Measurements from ENCODE around the gene ITGA4. TPM values are rescaled to one million over a fixed set of nuclear protein-coding genes. Genes with fewer than 3 reads are reported as not detected.

The ITGA4 gene
- total and polyA plus RNA-seq, 8 donors, result 19.9 to 26.5 (median 24.4) TPM

DNA sequence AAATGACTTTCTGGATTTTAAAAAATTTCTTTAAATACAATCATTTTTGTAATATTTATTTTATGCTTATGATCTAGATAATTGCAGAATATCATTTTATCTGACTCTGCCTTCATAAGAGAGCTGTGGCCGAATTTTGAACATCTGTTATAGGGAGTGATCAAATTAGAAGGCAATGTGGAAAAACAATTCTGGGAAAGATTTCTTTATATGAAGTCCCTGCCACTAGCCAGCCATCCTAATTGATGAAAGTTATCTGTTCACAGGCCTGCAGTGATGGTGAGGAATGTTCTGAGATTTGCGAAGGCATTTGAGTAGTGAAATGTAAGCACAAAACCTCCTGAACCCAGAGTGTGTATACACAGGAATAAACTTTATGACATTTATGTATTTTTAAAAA lies 79.5 kb downstream of the ITGA4 start:
- TF ChIP-seq, protein P1, sequence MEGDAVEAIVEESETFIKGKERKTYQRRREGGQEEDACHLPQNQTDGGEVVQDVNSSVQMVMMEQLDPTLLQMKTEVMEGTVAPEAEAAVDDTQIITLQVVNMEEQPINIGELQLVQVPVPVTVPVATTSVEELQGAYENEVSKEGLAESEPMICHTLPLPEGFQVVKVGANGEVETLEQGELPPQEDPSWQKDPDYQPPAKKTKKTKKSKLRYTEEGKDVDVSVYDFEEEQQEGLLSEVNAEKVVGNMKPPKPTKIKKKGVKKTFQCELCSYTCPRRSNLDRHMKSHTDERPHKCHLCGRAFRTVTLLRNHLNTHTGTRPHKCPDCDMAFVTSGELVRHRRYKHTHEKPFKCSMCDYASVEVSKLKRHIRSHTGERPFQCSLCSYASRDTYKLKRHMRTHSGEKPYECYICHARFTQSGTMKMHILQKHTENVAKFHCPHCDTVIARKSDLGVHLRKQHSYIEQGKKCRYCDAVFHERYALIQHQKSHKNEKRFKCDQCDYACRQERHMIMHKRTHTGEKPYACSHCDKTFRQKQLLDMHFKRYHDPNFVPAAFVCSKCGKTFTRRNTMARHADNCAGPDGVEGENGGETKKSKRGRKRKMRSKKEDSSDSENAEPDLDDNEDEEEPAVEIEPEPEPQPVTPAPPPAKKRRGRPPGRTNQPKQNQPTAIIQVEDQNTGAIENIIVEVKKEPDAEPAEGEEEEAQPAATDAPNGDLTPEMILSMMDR (IDR thresholded peaks at IDR 0.05), result no peak
- DNase-seq (no peak), ATAC-seq (no peak)
- no peaks in the 10 kb centered on the region for H3K9me3 ChIP-seq
- intact Hi-C loops (cut with DNase I), result no loop called here
- H3K27me3 ChIP-seq, result no peaks in the 10 kb centered on the region
- no peak overlapping the region for H3K27ac ChIP-seq
- peaks cover 0 to 27% of the 10 kb centered on the region in 2 donors for H3K36me3 ChIP-seq
- no peak overlapping the region for H3K4me3 ChIP-seq
- H3K4me1 ChIP-seq, result no peaks in the 10 kb centered on the region

DNA sequence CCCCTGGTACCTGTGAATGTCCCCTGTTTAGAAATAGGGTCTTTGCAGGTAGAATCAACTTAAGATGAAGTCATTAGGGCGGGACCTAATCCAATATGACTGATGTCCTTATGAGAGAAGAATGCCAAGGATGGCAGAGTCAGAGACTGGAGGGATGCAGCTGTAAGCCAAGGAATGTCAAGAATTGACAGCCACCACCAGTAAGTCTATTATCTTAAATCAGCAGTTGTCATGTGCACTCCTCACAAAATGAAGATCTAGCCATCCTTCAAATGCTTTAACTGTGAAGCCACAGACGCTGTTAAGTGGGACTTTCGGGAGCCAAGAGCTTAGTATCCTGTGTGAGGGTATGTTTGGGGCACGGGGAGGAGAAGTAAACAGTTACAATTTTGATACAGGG lies 83.2 kb downstream of the ITGA4 start:
- no peak for DNase-seq
- Histone ChIP-seq H3K27me3 (no peaks in the 10 kb centered on the region), H3K36me3 (peaks cover 0 to 11% of the 10 kb centered on the region in 2 donors), H3K27ac (no peak overlapping the region), H3K4me3 (no peak overlapping the region), H3K4me1 (no peaks in the 10 kb centered on the region), H3K9me3 (no peaks in the 10 kb centered on the region)
- intact Hi-C loops (cut with DNase I), result no loop called here
- TF ChIP-seq, protein P1 (IDR thresholded peaks at IDR 0.05), result no peak
- ATAC-seq, result no peak

DNA sequence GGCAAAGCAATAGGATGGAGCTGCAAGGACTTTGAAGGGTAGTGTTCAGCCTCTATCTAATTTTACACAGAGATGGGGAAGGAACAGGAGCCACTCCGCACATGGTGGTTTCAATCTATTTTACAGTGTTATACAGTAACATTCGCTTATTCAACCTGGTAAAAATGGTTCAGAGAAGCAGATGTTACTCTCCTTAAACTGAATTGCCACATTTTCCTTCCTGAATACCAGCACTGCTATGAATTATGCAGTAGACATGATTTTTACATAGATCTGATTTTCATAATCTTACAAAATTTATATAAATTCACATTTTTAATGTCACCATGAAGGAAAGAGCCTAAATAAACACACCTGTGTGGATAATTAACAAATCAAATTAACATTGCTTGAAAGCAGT lies 85.0 kb downstream of the ITGA4 start:
- H3K27me3 ChIP-seq, result no peaks in the 10 kb centered on the region
- no peak for ATAC-seq
- TF ChIP-seq, protein P1 (IDR thresholded peaks at IDR 0.05), result no peak
- H3K4me1 ChIP-seq, result no peaks in the 10 kb centered on the region
- intact Hi-C loops (cut with DNase I), result no loop called here
- peaks cover 0 to 5% of the 10 kb centered on the region in 2 donors for H3K36me3 ChIP-seq
- H3K9me3 ChIP-seq, result no peaks in the 10 kb centered on the region
- H3K27ac ChIP-seq, result no peak overlapping the region
- no peak for DNase-seq
- H3K4me3 ChIP-seq, result no peak overlapping the region

DNA sequence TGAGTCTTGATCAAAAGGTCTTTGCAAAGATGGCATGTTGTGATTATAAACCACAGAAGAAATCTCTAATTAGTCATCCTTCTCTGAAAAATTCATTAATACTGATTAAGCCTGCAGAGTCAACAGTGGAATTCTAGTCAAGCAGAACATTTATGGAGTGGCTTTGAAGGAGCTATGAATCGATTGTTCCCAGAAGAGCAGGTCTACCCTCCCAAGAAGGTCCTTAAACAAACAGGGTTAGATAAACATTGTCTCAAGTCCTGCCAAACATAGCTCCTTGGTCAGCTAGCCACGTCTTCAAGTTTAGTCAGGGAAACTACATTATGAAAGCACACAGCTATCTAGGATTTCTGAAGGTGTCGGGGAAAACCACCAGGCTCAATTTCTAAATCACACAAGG lies 88.9 kb downstream of the ITGA4 start:
- TF ChIP-seq, protein P1 (IDR thresholded peaks at IDR 0.05), result no peak
- H3K4me1 ChIP-seq, result no peaks in the 10 kb centered on the region
- no peaks in the 10 kb centered on the region for H3K9me3 ChIP-seq
- intact Hi-C loops (cut with DNase I), result no loop called here
- H3K27ac ChIP-seq, result no peak overlapping the region
- peak; percentile 53 for ATAC-seq
- no peak overlapping the region for H3K4me3 ChIP-seq
- DNase-seq, result no peak
- no peaks in the 10 kb centered on the region for H3K36me3 ChIP-seq
- H3K27me3 ChIP-seq, result no peaks in the 10 kb centered on the region

DNA sequence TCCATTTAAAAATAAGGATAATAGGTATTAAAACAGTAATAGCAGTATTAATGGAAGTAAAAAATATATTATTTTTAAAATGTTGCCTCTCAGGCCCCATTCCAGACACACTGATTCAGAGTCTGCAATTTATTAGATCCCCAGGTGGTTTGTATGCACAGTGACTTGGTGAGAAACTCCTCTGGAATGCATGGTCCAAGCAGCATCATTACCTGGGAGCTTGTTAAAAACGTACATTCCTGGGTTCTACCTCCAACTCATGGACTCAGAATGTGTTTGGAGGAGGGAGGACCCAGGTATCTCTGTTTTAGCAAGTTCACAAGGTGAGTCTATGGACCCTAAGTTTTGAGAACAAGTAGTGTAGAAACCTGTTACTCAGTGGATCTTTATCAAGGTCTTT lies 95.6 kb downstream of the ITGA4 start:
- Histone ChIP-seq H3K4me1 (no peaks in the 10 kb centered on the region), H3K4me3 (no peak overlapping the region), H3K27ac (no peak overlapping the region), H3K9me3 (no peaks in the 10 kb centered on the region), H3K36me3 (no peaks in the 10 kb centered on the region), H3K27me3 (no peaks in the 10 kb centered on the region)
- ATAC-seq (no peak), DNase-seq (no peak)
- TF ChIP-seq, protein P1 (IDR thresholded peaks at IDR 0.05), result no peak
- intact Hi-C loops (cut with DNase I), result no loop called here
